Motor neuron (in vitro differentiated cells): ENCODE results near the gene PLP1. TPM values are rescaled to one million over a fixed set of nuclear protein-coding genes. Genes with fewer than 3 reads are reported as not detected.

ENCODE experiments used
- ATAC-seq, 8 experiments: fragments of 200-7000 bp; cut with Tn5 transposase; replicated peaks in 6 of 8; 2 replicates each; pipeline ENCODE4 v1.8.0; 2021; ENCODE audit warnings: mild to moderate bottlenecking in 8 of 8, moderate library complexity in 8 of 8
- H3K27ac ChIP-seq, 2 donors: fragments of 250-450 bp; sonication (Bioruptor Pico); 2 replicates each; pipeline ENCODE4 v1.9.0; 2021; ENCODE audit warnings: antibody characterized with exemption in 2 of 2, mild to moderate bottlenecking in 2 of 2, moderate library complexity in 1 of 2
- H3K4me1 ChIP-seq, 2 donors: fragments of 250-450 bp; sonication (Bioruptor Pico); replicated peaks in 1 of 2; 2 replicates each; pipeline ENCODE4 v1.6.1; 2021; ENCODE audit warnings: antibody characterized with exemption in 2 of 2, mild to moderate bottlenecking in 2 of 2, moderate library complexity in 1 of 2
- H3K4me3 ChIP-seq, 5 donors: fragments of 250-450 bp; sonication (Bioruptor Pico); 2 replicates each; pipeline ENCODE4 v1.9.0; 2021; ENCODE audit warnings: antibody characterized with exemption in 5 of 5, mild to moderate bottlenecking in 5 of 5, moderate library complexity in 4 of 5
- WGBS, 10 experiments: fragments of 450-650 bp; shearing (Covaris generic); methylation state at CpG; one replicate each; pipeline ENCODE4 v1.0.0; 2022; 5-methylcytosine and 5-hydroxymethylcytosine counted together
- in situ Hi-C, 9 experiments: fragments of 400-800 bp; cut with MboI; loops; one replicate each; pipeline ENCODE4 v1.15.0; 2021; ENCODE audit warnings: low sequenced_read_pairs in 9 of 9, low pct_unique_long_range_greater_than_20kb in 2 of 9; ENCODE audit not compliant: unreplicated experiment in 9 of 9
- total RNA-seq, 8 experiments: library from RNA; unstranded; fragments of 300-600 nt; gene quantifications; 2 replicates each; pipeline versions ENCODE4 v1.2.3 to v1.2.4, GENCODE V29; 2022

Gene PLP1
- total RNA-seq, 8 experiments from 2014 or later = 0.25 to 25.9 (median 5.5) TPM; not detected in 1

- no peak overlapping the region for H3K4me3 ChIP-seq
- H3K27ac ChIP-seq = no peak overlapping the region
- H3K4me1 ChIP-seq = peaks cover 7 to 36% of the 10 kb centered on the region in 2 donors
- no peak for ATAC-seq
- 14 to 57% (median 33%) methylated on average over 1 to 3 of the region's 3 CpGs; no CpG with 5 or more reads in 7 of the 10 experiments for WGBS, 10 experiments
- in situ Hi-C loops = no loop called here
These were observed 6.6 kb downstream of the PLP1 start for GRCh38 chrX:103783196-103783595.

- peaks cover 7 to 30% of the 10 kb centered on the region in 2 donors for H3K4me1 ChIP-seq
- H3K27ac ChIP-seq = no peak overlapping the region
- WGBS, 10 experiments = 0 to 100% (median 65%) methylated on average over 1 of the region's 2 CpGs; no CpG with 5 or more reads in 4 of the 10 experiments
- no peak overlapping the region for H3K4me3 ChIP-seq
- peak in 2 of 8 experiments; percentile 35 to 75 for ATAC-seq
- in situ Hi-C loops = no loop called here
These were observed 7.3 kb downstream of the PLP1 start for GRCh38 chrX:103783971-103784370.

GRCh38 chrX:103789004-103789403, 12.4 kb downstream of the PLP1 start:
- ATAC-seq = no peak
- H3K4me1 ChIP-seq = peaks cover 2 to 16% of the 10 kb centered on the region in 2 donors
- no peak overlapping the region for H3K27ac ChIP-seq
- in situ Hi-C loops = no loop called here
- H3K4me3 ChIP-seq = no peak overlapping the region

GRCh38 chrX:103791228-103791627, 14.6 kb downstream of the PLP1 start:
- in situ Hi-C loops = no loop called here
- 30 to 80% (median 63%) methylated on average over 2 to 3 of the region's 4 CpGs; no CpG with 5 or more reads in 7 of the 10 experiments for WGBS, 10 experiments
- no peak overlapping the region for H3K27ac ChIP-seq
- peak in 3 of 8 experiments; percentile 29 to 39 (median 35) for ATAC-seq
- H3K4me1 ChIP-seq = peaks cover 2 to 25% of the 10 kb centered on the region in 2 donors
- H3K4me3 ChIP-seq = no peak overlapping the region

GRCh38 chrX:103791826-103792485, 15.3 kb downstream of the PLP1 start:
- 37 to 100% (median 67%) methylated on average over 1 to 2 of the region's 2 CpGs; no CpG with 5 or more reads in 3 of the 10 experiments for WGBS, 10 experiments
- in situ Hi-C loops = no loop called here

GRCh38 chrX:103792916-103793544, 16.4 kb downstream of the PLP1 start:
- peak in 1 of 8 experiments; percentile 56 for ATAC-seq
- Histone ChIP-seq H3K4me3 (no peak overlapping the region), H3K27ac (no peak overlapping the region), H3K4me1 (peaks cover 2 to 25% of the 10 kb centered on the region in 2 donors)
- in situ Hi-C loops = no loop called here
- WGBS, 10 experiments = 0 to 57% (median 38%) methylated on average over 1 to 5 of the region's 6 CpGs; no CpG with 5 or more reads in 7 of the 10 experiments

More at GRCh38 chrX:103791826-103792485, 15.3 kb downstream of the PLP1 start:
- H3K4me3 ChIP-seq = no peak overlapping the region
- ATAC-seq = no peak
- no peak overlapping the region for H3K27ac ChIP-seq
- H3K4me1 ChIP-seq = peaks cover 2 to 25% of the 10 kb centered on the region in 2 donors

- peaks cover 2 to 25% of the 10 kb centered on the region in 2 donors for H3K4me1 ChIP-seq
- 13 to 100% (median 20%) methylated on average over 1 to 2 of the region's 2 CpGs; no CpG with 5 or more reads in 7 of the 10 experiments for WGBS, 10 experiments
- in situ Hi-C loops = no loop called here
- peak in 5 of 8 experiments; percentile 27 to 62 (median 46) for ATAC-seq
- no peak overlapping the region for H3K4me3 ChIP-seq
- peak overlapping the region in 1 of 2 donors; percentile 41 for H3K27ac ChIP-seq
These were observed 16.9 kb downstream of the PLP1 start for GRCh38 chrX:103793545-103793940.

- in situ Hi-C loops = no loop called here
- H3K4me1 ChIP-seq = peaks cover 2 to 25% of the 10 kb centered on the region in 2 donors
- no peak overlapping the region for H3K4me3 ChIP-seq
- 10 to 50% (median 14%) methylated on average over 1 to 2 of the region's 4 CpGs; no CpG with 5 or more reads in 7 of the 10 experiments for WGBS, 10 experiments
- H3K27ac ChIP-seq = peak overlapping the region in 1 of 2 donors; percentile 41
- peak in 5 of 8 experiments; percentile 76 to 90 (median 79) for ATAC-seq
These were observed 17.5 kb downstream of the PLP1 start for GRCh38 chrX:103794119-103794518.

GRCh38 chrX:103797691-103798090, 21.1 kb downstream of the PLP1 start:
- no peak overlapping the region for H3K4me3 ChIP-seq
- WGBS, 10 experiments = 32% methylated on average over 2 of the region's 2 CpGs; no CpG with 5 or more reads in 9 of the 10 experiments
- no peak for ATAC-seq
- no peak overlapping the region for H3K27ac ChIP-seq
- peaks cover 2 to 19% of the 10 kb centered on the region in 2 donors for H3K4me1 ChIP-seq
- in situ Hi-C loops = no loop called here

GRCh38 chrX:103800318-103800717, 23.7 kb downstream of the PLP1 start:
- ATAC-seq = no peak
- H3K27ac ChIP-seq = no peak overlapping the region
- H3K4me1 ChIP-seq = no peaks in the 10 kb centered on the region
- WGBS, 10 experiments = 0 to 100% (median 47%) methylated on average over 1 to 2 of the region's 2 CpGs; no CpG with 5 or more reads in 5 of the 10 experiments
- H3K4me3 ChIP-seq = no peak overlapping the region
- in situ Hi-C loops = loop anchor here in 4 of 9 experiments (25.0 kb wide), 1 partner anchor 263 kb away; no protein-coding TSS in a partner anchor

GRCh38 chrX:103805860-103806259, 29.2 kb downstream of the PLP1 start:
- no peaks in the 10 kb centered on the region for H3K4me1 ChIP-seq
- in situ Hi-C loops = loop anchor here in 4 of 9 experiments (25.0 kb wide), 1 partner anchor 269 kb away; no protein-coding TSS in a partner anchor
- ATAC-seq = no peak
- H3K27ac ChIP-seq = no peak overlapping the region
- no peak overlapping the region for H3K4me3 ChIP-seq

GRCh38 chrX:103806862-103807474, 30.3 kb downstream of the PLP1 start:
- Histone ChIP-seq H3K4me3 (no peak overlapping the region), H3K4me1 (no peaks in the 10 kb centered on the region), H3K27ac (no peak overlapping the region)
- ATAC-seq = no peak
- in situ Hi-C loops = loop anchor here in 4 of 9 experiments (25.0 kb wide), 1 partner anchor 270 kb away; no protein-coding TSS in a partner anchor
- WGBS, 10 experiments = 28 to 90% (median 67%) methylated on average over 2 to 4 of the region's 4 CpGs; no CpG with 5 or more reads in 6 of the 10 experiments

GRCh38 chrX:103811858-103812257, 35.2 kb downstream of the PLP1 start:
- Histone ChIP-seq H3K27ac (no peak overlapping the region), H3K4me1 (no peaks in the 10 kb centered on the region), H3K4me3 (no peak overlapping the region)
- ATAC-seq = no peak
- in situ Hi-C loops = loop anchor here in 4 of 9 experiments (25.0 kb wide), 1 partner anchor 275 kb away; no protein-coding TSS in a partner anchor
- 17 to 90% (median 62%) methylated on average over 1 to 3 of the region's 3 CpGs; no CpG with 5 or more reads in 6 of the 10 experiments for WGBS, 10 experiments
